Endothelial cell of umbilical vein (primary cell): Measurements from ENCODE around the gene MESP2. TPM values are rescaled to one million over a fixed set of nuclear protein-coding genes. Genes with fewer than 3 reads are reported as not detected.

ENCODE experiments used
- BruUV-seq: library from RNA; stranded (reverse); fragments of 400-500 nt; replicated peaks from 2 replicates; lab custom pipeline; 2021; lab: Mats Ljungman, UMichigan
- CTCF ChIA-PET: fragments of 300-600, 350-600 bp; sonication (Branson Sonifier 250); formaldehyde crosslinking; loops from one replicate; lab custom pipeline; 2021; ENCODE audit warnings: antibody characterized with exemption, inconsistent platforms; lab: Charles Lee
- POLR2A ChIA-PET: fragments of 300-600, 350-600 bp; sonication (Branson Sonifier 250); formaldehyde crosslinking; loops from one replicate; lab custom pipeline; 2021; ENCODE audit warnings: antibody characterized with exemption, inconsistent platforms; lab: Charles Lee
- DNase-seq: peaks from one replicate; pipeline ENCODE4 v3.0.0-alpha.2; 2011; ENCODE audit warnings: low read depth, low spot score
- FAIRE-seq: peaks from 2 replicates; lab custom pipeline; 2011; peaks lifted over from hg19 to GRCh38; lab: Jason Lieb, UNC
- H2AFZ ChIP-seq: 2 replicates; pipeline ENCODE4 v1.6.0; 2012; ENCODE audit warnings: low read depth, low read length, control low read depth, inconsistent platforms
- H3K27ac ChIP-seq: 2 replicates; pipeline ENCODE4 v1.5.1; 2011; ENCODE audit warnings: low read depth, mild to moderate bottlenecking, control low read depth, low read length, moderate library complexity; ENCODE audit not compliant: insufficient read depth
- H3K27me3 ChIP-seq, 2 experiments: 2 replicates each; pipeline versions ENCODE4 v1.6.0 to v1.6.1; 2011; ENCODE audit warnings: low read length in 2 of 2, mixed read lengths in 1 of 2; ENCODE audit not compliant: control insufficient read depth in 2 of 2, insufficient read depth in 2 of 2
- H3K36me3 ChIP-seq, 2 experiments: 2 replicates in 1 of 2; 3 replicates in 1 of 2; pipeline ENCODE4 v1.5.1; 2011; ENCODE audit warnings: low read length in 2 of 2, mild to moderate bottlenecking in 1 of 2, moderate library complexity in 1 of 2; ENCODE audit not compliant: control insufficient read depth in 2 of 2, insufficient read depth in 2 of 2; ENCODE audit errors: extremely low read depth in 1 of 2
- H3K4me1 ChIP-seq: 3 replicates; pipeline ENCODE4 v1.5.1; 2011; ENCODE audit warnings: mild to moderate bottlenecking, low read length; ENCODE audit not compliant: control insufficient read depth, insufficient read depth; ENCODE audit errors: extremely low read depth
- H3K4me2 ChIP-seq: 2 replicates; pipeline ENCODE4 v1.6.1; 2011; ENCODE audit warnings: low read length, control low read depth, mixed read lengths; ENCODE audit not compliant: insufficient read depth
- H3K4me3 ChIP-seq, 3 experiments: fragments of 200-600 bp in 1 of 3; sonication (generic), shearing (Covaris generic) in 1 of 3; replicated peaks in 1 of 3; 2 replicates each; pipeline ENCODE4 v1.5.1; 2011 to 2016; ENCODE audit warnings: control low read depth in 3 of 3, low read length in 3 of 3, mild to moderate bottlenecking in 2 of 3, inconsistent platforms in 1 of 3, low read depth in 1 of 3, moderate library complexity in 1 of 3; ENCODE audit not compliant: insufficient read depth in 1 of 3
- H3K79me2 ChIP-seq: 2 replicates; pipeline ENCODE4 v1.6.0; 2012; ENCODE audit warnings: low read length, inconsistent platforms; ENCODE audit not compliant: control insufficient read depth, insufficient read depth
- H3K9ac ChIP-seq: replicated peaks from 2 replicates; pipeline ENCODE3; 2011; ENCODE audit warnings: low read length, control low read depth; ENCODE audit not compliant: insufficient read depth; ENCODE audit errors: extremely low read depth
- H3K9me1 ChIP-seq: replicated peaks from 3 replicates; pipeline ENCODE4 v1.6.0; 2011; ENCODE audit warnings: mild to moderate bottlenecking, low read length; ENCODE audit not compliant: control insufficient read depth, insufficient read depth; ENCODE audit errors: extremely low read depth
- H3K9me3 ChIP-seq: replicated peaks from 2 replicates; pipeline ENCODE4 v1.5.1; 2012; ENCODE audit warnings: low read length, inconsistent platforms; ENCODE audit not compliant: control insufficient read depth, insufficient read depth
- H4K20me1 ChIP-seq: replicated peaks from 2 replicates; pipeline ENCODE3; 2011; ENCODE audit warnings: mild to moderate bottlenecking, low read length; ENCODE audit not compliant: control insufficient read depth, insufficient read depth; ENCODE audit errors: extremely low read depth
- CTCF ChIP-seq, 2 donors: IDR thresholded peaks; 1 replicate in 1 of 2; 2 replicates in 1 of 2; pipeline ENCODE4 v1.5.1; 2011; ENCODE audit warnings: low read length in 2 of 2, mild to moderate bottlenecking in 2 of 2, moderate library complexity in 2 of 2, control low read depth in 1 of 2, inconsistent platforms in 1 of 2, low read depth in 1 of 2; ENCODE audit not compliant: insufficient read depth in 1 of 2; ENCODE audit errors: extremely low read depth in 1 of 2
- EZH2 ChIP-seq: IDR thresholded peaks from 2 replicates; pipeline ENCODE4 v1.6.1; 2012; ENCODE audit warnings: borderline replicate concordance, low read depth, mild to moderate bottlenecking, moderate library complexity, low read length, inconsistent platforms; ENCODE audit not compliant: severe bottlenecking
- FOS ChIP-seq: IDR thresholded peaks from 2 replicates; pipeline ENCODE4 v1.6.1; 2011; ENCODE audit warnings: mild to moderate bottlenecking, low read length, moderate library complexity, borderline replicate concordance; ENCODE audit not compliant: insufficient read depth
- GATA2 ChIP-seq: IDR thresholded peaks from 2 replicates; pipeline ENCODE4 v1.7.0; 2011; ENCODE audit warnings: low read depth, mild to moderate bottlenecking, moderate library complexity, mixed read lengths, low read length; ENCODE audit not compliant: insufficient read length, insufficient read depth
- JUN ChIP-seq: IDR thresholded peaks from 2 replicates; pipeline ENCODE4 v1.6.1; 2011; ENCODE audit warnings: borderline replicate concordance, low read depth; ENCODE audit not compliant: insufficient read length, insufficient read depth
- MAX ChIP-seq: IDR thresholded peaks from 2 replicates; pipeline ENCODE4 v1.6.1; 2011; ENCODE audit not compliant: insufficient read depth, insufficient read length
- MYC ChIP-seq: IDR thresholded peaks from one replicate; pipeline ENCODE4 v1.6.1; 2011; ENCODE audit warnings: mild to moderate bottlenecking, low read depth, low read length
- POLR2A ChIP-seq: IDR thresholded peaks from 2 replicates; pipeline ENCODE4 v1.6.1; 2012; ENCODE audit warnings: low read depth, mild to moderate bottlenecking, control low read depth, low read length
- POLR2AphosphoS5 ChIP-seq: IDR thresholded peaks from 2 replicates; pipeline ENCODE4 v1.6.1; 2012; ENCODE audit warnings: low read depth, mild to moderate bottlenecking, control low read depth, low read length, moderate library complexity; ENCODE audit not compliant: insufficient read depth
- dilution Hi-C: fragments of 300-500 bp; cut with MboI; formaldehyde crosslinking; loops from one replicate; pipeline ENCODE4 v1.15.0; 2019; ENCODE audit warnings: low sequenced_read_pairs; ENCODE audit not compliant: extremely low pct_ligation_motif_present
- intact Hi-C: fragments of 100-400 bp; cut with micrococcal nuclease; formaldehyde crosslinking; loops from one replicate; pipeline ENCODE4 v1.10.0; 2022
- polyA plus RNA-seq, 4 experiments: library from polyadenylated mRNA; depleted of rRNA in 3 of 4; stranded (reverse) in 3 of 4; unstranded in 1 of 4; fragments of >200 nt; gene quantifications; 2 replicates each; pipeline versions ENCODE4 v1.2.1 to v1.2.3, GENCODE V29; 2011 to 2012; ENCODE audit warnings: missing spikeins in 1 of 4
- total RNA-seq: library from RNA; stranded (reverse); gene quantifications from 2 replicates; pipeline ENCODE4 v1.2.3, GENCODE V29; 2021

MESP2 gene
- total and polyA plus RNA-seq, 2 donors (not counting 3 experiments of a cell fraction or from before 2014, with no cell fraction given), result 0.42 to 0.43 TPM

- no peaks in the 10 kb centered on the region for H3K36me3 ChIP-seq
- FAIRE-seq, result no peak
- BruUV-seq, result no TSS peak
These were observed 28.1 kb upstream of the MESP2 start for GRCh38 chr15:89747708-89748682.

More at GRCh38 chr15:89747708-89748682, 28.1 kb upstream of the MESP2 start:
- Histone ChIP-seq H3K4me1 (peaks cover 6% of the 10 kb centered on the region), H4K20me1 (no peaks in the 10 kb centered on the region), H3K9me1 (no peaks in the 10 kb centered on the region), H3K27ac (no peak overlapping the region), H3K9ac (no peak overlapping the region), H3K9me3 (no peaks in the 10 kb centered on the region), H3K4me2 (no peak overlapping the region), H2AFZ (no peak overlapping the region), H3K4me3 (no peak overlapping the region), H3K79me2 (no peaks in the 10 kb centered on the region), H3K27me3 (peaks cover 3 to 12% of the 10 kb centered on the region in 2 experiments)
- POLR2A ChIA-PET, result no interaction called here
- CTCF ChIA-PET, result interaction anchor here (2.1 to 4.6 kb wide), 3 partner anchors 8 to 127 kb away, joined by 13 to 29 read pairs (median 29); no protein-coding TSS in a partner anchor
- DNase-seq, result no peak
- TF ChIP-seq MAX (no peak), POLR2AphosphoS5 (no peak), CTCF (IDR thresholded peaks at IDR 0.05; ENCODE audit: extremely low read depth in 1 of 2, insufficient read depth in 1 of 2, low read depth in 1 of 2, low read length in 2 of 2) (no peak), GATA2 (no peak), FOS (no peak), POLR2A (no peak), MYC (no peak), EZH2 (no peak), JUN (no peak)
- dilution Hi-C loops, result no loop called here
- intact Hi-C loops, result no loop called here
